Kidney epithelial cell (primary cell): ENCODE data around the gene PDE6A. TPM values are rescaled to one million over a fixed set of nuclear protein-coding genes. Genes with fewer than 3 reads are reported as not detected.

Experiments
- DNase-seq: peaks from one replicate; pipeline ENCODE4 v3.0.0-alpha.2; 2010; ENCODE audit warnings: low read depth
- H3K27me3 ChIP-seq: 2 replicates; pipeline ENCODE4 v1.6.0; 2011; ENCODE audit warnings: low read length; ENCODE audit not compliant: control insufficient read depth, insufficient read depth
- H3K36me3 ChIP-seq: 2 replicates; pipeline ENCODE4 v1.5.1; 2011; ENCODE audit warnings: low read length; ENCODE audit not compliant: control insufficient read depth, insufficient read depth
- H3K4me3 ChIP-seq: 2 replicates; pipeline ENCODE4 v1.5.1; 2011; ENCODE audit warnings: low read depth, mild to moderate bottlenecking, control low read depth, low read length
- CTCF ChIP-seq: IDR thresholded peaks from 2 replicates; pipeline ENCODE4 v1.5.1; 2011; ENCODE audit warnings: mild to moderate bottlenecking, moderate library complexity, low read length, control low read depth, inconsistent platforms; ENCODE audit not compliant: insufficient read depth, poor library complexity, severe bottlenecking
- total RNA-seq: library from RNA; depleted of rRNA; stranded (reverse); fragments of >200 nt; gene quantifications from 2 replicates; pipeline ENCODE4 v1.2.3, GENCODE V29; 2015

Gene PDE6A
- total RNA-seq, 1 donor from 2014 or later, result not detected

- Histone ChIP-seq H3K27me3 (no peaks in the 10 kb centered on the region), H3K36me3 (no peaks in the 10 kb centered on the region), H3K4me3 (no peak overlapping the region)
- TF ChIP-seq CTCF, result no peak
- no peak for DNase-seq
Measured at GRCh38 chr5:149892594-149892993, 52.0 kb downstream of the PDE6A start.

GRCh38 chr5:149888280-149888679 lies 56.3 kb downstream of the PDE6A start:
- Histone ChIP-seq H3K27me3 (no peaks in the 10 kb centered on the region), H3K4me3 (no peak overlapping the region), H3K36me3 (no peaks in the 10 kb centered on the region)
- no peak for TF ChIP-seq CTCF
- no peak for DNase-seq

- H3K36me3 ChIP-seq, result no peaks in the 10 kb centered on the region
- no peaks in the 10 kb centered on the region for H3K27me3 ChIP-seq
- no peak overlapping the region for H3K4me3 ChIP-seq
- no peak for TF ChIP-seq CTCF
- DNase-seq, result peak; percentile 78
Measured at GRCh38 chr5:149887622-149888183, 56.9 kb downstream of the PDE6A start.

- H3K36me3 ChIP-seq, result no peaks in the 10 kb centered on the region
- no peak for DNase-seq
- no peak overlapping the region for H3K4me3 ChIP-seq
- no peaks in the 10 kb centered on the region for H3K27me3 ChIP-seq
- no peak for TF ChIP-seq CTCF
Measured at GRCh38 chr5:149886692-149887470, 57.7 kb downstream of the PDE6A start.

GRCh38 chr5:149886060-149886459 lies 58.5 kb downstream of the PDE6A start:
- no peak overlapping the region for H3K4me3 ChIP-seq
- no peak for DNase-seq
- no peak for TF ChIP-seq CTCF
- no peaks in the 10 kb centered on the region for H3K27me3 ChIP-seq
- H3K36me3 ChIP-seq, result no peaks in the 10 kb centered on the region
